Measurements from ENCODE around the gene KRTAP16-1.
"Not testable (repeated sequence)": the region's sequence is repeated elsewhere in the genome, so short reads cannot be mapped to it uniquely, and the experiment has no call there.

The KRTAP16-1 gene

DNA sequence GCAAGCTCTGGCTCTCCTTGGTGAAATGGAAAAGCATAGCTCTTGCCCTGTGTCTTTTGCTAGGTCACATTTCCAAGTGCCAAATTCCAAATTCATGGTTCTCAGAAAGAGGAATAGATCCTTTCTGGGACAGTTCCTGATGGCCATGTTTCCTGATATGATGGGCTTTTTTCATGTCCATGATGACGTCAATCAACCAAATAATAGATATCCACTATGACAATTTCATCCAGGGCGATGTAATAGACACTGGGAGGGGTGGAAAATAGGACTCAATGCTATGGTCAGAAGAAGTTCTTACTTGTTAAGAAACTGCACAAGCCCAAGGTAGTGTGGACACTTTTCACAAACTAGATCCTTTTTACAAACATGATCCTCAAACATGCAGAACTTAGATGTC, 42.1 kb upstream of the KRTAP16-1 start:
- Histone ChIP-seq H4K20me1 (ENCODE audit: insufficient read depth, low read length, poor library complexity, severe bottlenecking) (no peaks in the 10 kb centered on the region), H3K79me2 (ENCODE audit: insufficient read depth, low read length) (no peaks in the 10 kb centered on the region), H3K4me1 (ENCODE audit: insufficient read depth, low read length, poor library complexity, severe bottlenecking) (no peaks in the 10 kb centered on the region), H3K9me3 (ENCODE audit: insufficient read depth, low read depth, low read length) (no peaks in the 10 kb centered on the region), H3K27me3 (ENCODE audit: insufficient read depth, low read length, poor library complexity, severe bottlenecking) (no peaks in the 10 kb centered on the region), H3K36me3 (ENCODE audit: insufficient read depth, low read length) (no peaks in the 10 kb centered on the region), H3K4me3 (ENCODE audit: low read length, poor library complexity, severe bottlenecking) (no peak overlapping the region), H3K4me2 (ENCODE audit: low read depth, low read length, poor library complexity, severe bottlenecking) (no peak overlapping the region), H3K9me2 (replicated peaks; ENCODE audit: low read depth, low read length) (no peaks in the 10 kb centered on the region), H3K9ac (ENCODE audit: low read depth, low read length, poor library complexity, severe bottlenecking) (no peak overlapping the region), H3F3A (ENCODE audit: low read depth) (no peaks in the 10 kb centered on the region), H2AFZ (ENCODE audit: low read length) (no peak overlapping the region)
- TF ChIP-seq, protein P1, sequence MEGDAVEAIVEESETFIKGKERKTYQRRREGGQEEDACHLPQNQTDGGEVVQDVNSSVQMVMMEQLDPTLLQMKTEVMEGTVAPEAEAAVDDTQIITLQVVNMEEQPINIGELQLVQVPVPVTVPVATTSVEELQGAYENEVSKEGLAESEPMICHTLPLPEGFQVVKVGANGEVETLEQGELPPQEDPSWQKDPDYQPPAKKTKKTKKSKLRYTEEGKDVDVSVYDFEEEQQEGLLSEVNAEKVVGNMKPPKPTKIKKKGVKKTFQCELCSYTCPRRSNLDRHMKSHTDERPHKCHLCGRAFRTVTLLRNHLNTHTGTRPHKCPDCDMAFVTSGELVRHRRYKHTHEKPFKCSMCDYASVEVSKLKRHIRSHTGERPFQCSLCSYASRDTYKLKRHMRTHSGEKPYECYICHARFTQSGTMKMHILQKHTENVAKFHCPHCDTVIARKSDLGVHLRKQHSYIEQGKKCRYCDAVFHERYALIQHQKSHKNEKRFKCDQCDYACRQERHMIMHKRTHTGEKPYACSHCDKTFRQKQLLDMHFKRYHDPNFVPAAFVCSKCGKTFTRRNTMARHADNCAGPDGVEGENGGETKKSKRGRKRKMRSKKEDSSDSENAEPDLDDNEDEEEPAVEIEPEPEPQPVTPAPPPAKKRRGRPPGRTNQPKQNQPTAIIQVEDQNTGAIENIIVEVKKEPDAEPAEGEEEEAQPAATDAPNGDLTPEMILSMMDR (conservative IDR thresholded peaks at IDR 0.05; ENCODE audit: low read length) = no peak
- TF ChIP-seq EZH2phosphoT487 (IDR thresholded peaks at IDR 0.05; ENCODE audit: borderline replicate concordance) = no peak

DNA sequence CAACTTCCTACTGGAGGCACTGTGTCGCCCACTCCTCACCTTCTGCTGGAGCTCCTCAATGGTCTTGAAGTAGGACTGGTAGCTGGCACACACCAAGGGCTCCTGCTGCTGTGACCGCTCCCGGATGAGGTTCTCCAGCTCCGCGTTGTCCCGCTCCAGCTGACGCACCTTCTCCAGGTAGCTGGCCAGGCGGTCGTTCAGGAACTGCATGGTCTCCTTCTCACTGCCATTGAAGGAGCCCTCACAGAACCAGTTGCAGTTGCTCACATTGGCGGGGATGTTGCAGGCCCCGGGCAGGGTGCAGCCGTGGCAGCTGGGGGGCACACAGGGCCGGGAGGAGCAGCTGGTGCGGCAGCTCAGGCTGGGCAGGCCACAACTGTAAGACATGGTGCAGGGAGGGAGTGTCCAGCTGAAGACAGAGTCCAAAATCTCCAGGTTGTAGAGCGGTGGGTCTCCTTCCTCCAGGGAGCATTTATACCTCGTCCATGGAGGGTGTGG, 41.3 kb upstream of the KRTAP16-1 start, which contains the start of gene KRT33A:
Gene KRT33A (minus strand): TSS at position 448 of the 498 bp plus-strand sequence. CDS start 61 bp downstream, at position 387.
- H3K9me3 ChIP-seq (ENCODE audit: insufficient read depth, low read depth, low read length); H3K4me1 ChIP-seq (ENCODE audit: insufficient read depth, low read length, poor library complexity, severe bottlenecking); H3K4me2 ChIP-seq (ENCODE audit: low read depth, low read length, poor library complexity, severe bottlenecking); H3K9ac ChIP-seq (ENCODE audit: low read depth, low read length, poor library complexity, severe bottlenecking); H3K27me3 ChIP-seq (ENCODE audit: insufficient read depth, low read length, poor library complexity, severe bottlenecking); H3K9me2 ChIP-seq (replicated peaks; ENCODE audit: low read depth, low read length); H3K79me2 ChIP-seq (ENCODE audit: insufficient read depth, low read length); H2AFZ ChIP-seq (ENCODE audit: low read length); H4K20me1 ChIP-seq (ENCODE audit: insufficient read depth, low read length, poor library complexity, severe bottlenecking); H3K36me3 ChIP-seq (ENCODE audit: insufficient read depth, low read length); H3K4me3 ChIP-seq (ENCODE audit: low read length, poor library complexity, severe bottlenecking); H3F3A ChIP-seq (ENCODE audit: low read depth): not testable (repeated sequence)

DNA sequence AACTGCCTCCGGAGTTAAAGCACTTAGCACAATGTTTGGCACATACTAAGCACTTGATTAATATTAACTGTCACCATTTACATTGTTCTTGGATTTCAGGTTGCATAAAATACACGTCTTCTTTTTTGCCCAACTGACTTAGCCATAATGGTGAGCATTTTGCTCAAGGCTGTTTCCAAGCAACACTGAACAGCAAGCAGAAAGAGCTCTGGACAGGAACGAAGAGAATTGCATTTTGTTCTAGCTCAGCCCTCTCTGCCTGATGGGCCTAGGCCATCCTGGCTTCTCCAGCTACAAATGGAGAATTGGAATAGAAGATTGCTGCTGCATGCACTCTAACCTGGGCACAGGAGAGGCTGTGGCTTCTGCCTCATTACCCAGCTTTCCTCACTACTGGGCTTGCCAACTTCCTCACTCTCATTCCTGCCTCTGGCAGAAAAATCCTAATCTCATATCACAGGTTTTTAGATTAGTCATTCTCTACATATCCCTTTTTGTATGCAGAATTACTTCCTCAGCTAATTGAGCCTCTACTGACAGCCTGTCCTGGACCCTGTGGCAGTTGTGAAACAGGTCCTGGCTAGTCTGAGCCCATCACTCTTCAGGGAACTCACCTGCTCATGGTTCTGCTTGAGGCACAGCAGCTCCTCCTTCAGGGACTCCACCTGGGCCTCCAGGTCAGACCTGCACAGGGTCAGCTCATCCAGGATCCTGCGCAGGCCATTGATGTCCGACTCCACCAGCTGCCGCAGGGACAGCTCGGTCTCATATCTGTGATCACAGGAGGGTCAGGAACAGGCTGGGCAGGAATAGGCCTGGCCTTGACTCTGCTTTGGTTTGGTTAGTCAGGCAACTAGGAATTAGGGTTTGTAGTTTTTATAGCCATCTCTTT, 39.0 kb upstream of the KRTAP16-1 start:
- Histone ChIP-seq H3K9me2 (replicated peaks; ENCODE audit: low read depth, low read length) (no peaks in the 10 kb centered on the region), H3K9me3 (ENCODE audit: insufficient read depth, low read depth, low read length) (no peaks in the 10 kb centered on the region), H3K4me2 (ENCODE audit: low read depth, low read length, poor library complexity, severe bottlenecking) (no peak overlapping the region), H3K79me2 (ENCODE audit: insufficient read depth, low read length) (no peaks in the 10 kb centered on the region), H3K4me3 (ENCODE audit: low read length, poor library complexity, severe bottlenecking) (no peak overlapping the region), H3K27me3 (ENCODE audit: insufficient read depth, low read length, poor library complexity, severe bottlenecking) (no peaks in the 10 kb centered on the region), H4K20me1 (ENCODE audit: insufficient read depth, low read length, poor library complexity, severe bottlenecking) (no peaks in the 10 kb centered on the region), H3K36me3 (ENCODE audit: insufficient read depth, low read length) (no peaks in the 10 kb centered on the region), H3F3A (ENCODE audit: low read depth) (no peaks in the 10 kb centered on the region), H3K4me1 (ENCODE audit: insufficient read depth, low read length, poor library complexity, severe bottlenecking) (no peaks in the 10 kb centered on the region), H3K9ac (ENCODE audit: low read depth, low read length, poor library complexity, severe bottlenecking) (no peak overlapping the region), H2AFZ (ENCODE audit: low read length) (no peak overlapping the region)
- TF ChIP-seq, protein P1 (conservative IDR thresholded peaks at IDR 0.05; ENCODE audit: low read length) = no peak

DNA sequence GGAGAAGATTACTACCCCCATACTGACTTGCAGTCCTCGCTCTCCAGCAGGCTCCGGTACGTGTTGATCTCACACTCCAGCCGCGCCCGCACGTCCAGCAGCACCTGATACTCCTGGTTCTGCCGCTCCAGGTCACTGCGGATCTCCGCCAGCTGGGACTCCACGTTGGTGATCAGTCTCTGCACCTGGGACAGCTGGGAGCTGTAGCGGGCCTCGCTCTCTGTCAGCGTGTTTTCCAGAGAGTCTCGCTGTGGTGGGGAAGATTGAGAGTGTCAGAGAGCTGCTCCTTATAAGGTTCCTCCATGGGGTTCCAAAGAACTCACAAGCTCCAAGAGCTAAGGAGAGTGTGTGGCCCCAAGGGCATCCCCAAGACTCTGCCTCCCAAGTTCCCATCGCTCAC, 37.3 kb upstream of the KRTAP16-1 start:
- not testable (repeated sequence) for H3K9me3 ChIP-seq (ENCODE audit: insufficient read depth, low read depth, low read length); H3K36me3 ChIP-seq (ENCODE audit: insufficient read depth, low read length)

More for the DNA sequence above, 37.3 kb upstream of the KRTAP16-1 start:
- not testable (repeated sequence) for H3F3A ChIP-seq (ENCODE audit: low read depth); H3K27me3 ChIP-seq (ENCODE audit: insufficient read depth, low read length, poor library complexity, severe bottlenecking); H3K9ac ChIP-seq (ENCODE audit: low read depth, low read length, poor library complexity, severe bottlenecking); H4K20me1 ChIP-seq (ENCODE audit: insufficient read depth, low read length, poor library complexity, severe bottlenecking); H2AFZ ChIP-seq (ENCODE audit: low read length); H3K9me2 ChIP-seq (replicated peaks; ENCODE audit: low read depth, low read length); H3K4me1 ChIP-seq (ENCODE audit: insufficient read depth, low read length, poor library complexity, severe bottlenecking); H3K4me3 ChIP-seq (ENCODE audit: low read length, poor library complexity, severe bottlenecking); H3K79me2 ChIP-seq (ENCODE audit: insufficient read depth, low read length); H3K4me2 ChIP-seq (ENCODE audit: low read depth, low read length, poor library complexity, severe bottlenecking)

Data from Loucy (cell line).